ENCODE results near the gene ATAD3C.

DNA sequence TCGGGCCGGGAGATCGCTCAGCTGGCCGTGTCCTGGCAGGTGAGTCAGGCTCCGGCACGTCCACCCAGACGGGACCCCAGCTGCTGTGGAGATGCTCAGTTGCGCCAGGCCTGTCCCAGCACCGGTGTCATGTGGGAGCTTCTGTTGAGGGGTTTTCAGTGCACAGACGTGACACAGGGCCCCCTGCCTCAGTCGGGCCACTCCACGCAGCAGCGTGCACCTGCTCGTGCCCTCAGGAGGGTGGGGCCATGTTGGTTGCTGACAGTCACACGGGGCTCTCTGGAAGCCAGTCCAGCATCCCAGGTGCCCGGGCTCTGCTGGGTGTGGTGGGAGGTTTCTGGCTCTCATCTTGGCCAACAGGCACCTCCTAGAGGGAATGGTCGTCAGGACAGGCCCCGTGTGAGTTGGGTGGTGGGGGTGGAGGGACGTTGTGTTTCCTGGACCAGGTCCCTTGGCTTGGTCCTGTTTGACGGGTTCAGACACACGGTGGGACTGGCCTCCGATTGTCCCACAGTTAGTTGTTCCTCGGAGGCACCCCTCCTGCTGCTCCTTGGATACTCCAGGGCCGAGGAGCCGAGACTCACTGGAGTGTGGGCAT, 41.2 kb downstream of the ATAD3C start:
- TF ChIP-seq POLR2A (IDR thresholded peaks at IDR 0.05; ENCODE audit: low read depth, low read length) = no peak
- no peak for TF ChIP-seq POLR2AphosphoS5 (IDR thresholded peaks at IDR 0.05; ENCODE audit: low read depth, low read length)
- no peak for TF ChIP-seq TAF1 (IDR thresholded peaks at IDR 0.05; ENCODE audit: borderline replicate concordance, low read depth, low read length)

Measured in GM12892 (cell line).